NCI-H2107 treated with DMSO at 0.1 percent for 48 hours (cell line): Measurements from ENCODE around the gene HMX3.

Experiments used
- DNase-seq: peaks from one replicate; lab custom pipeline; 2025; ENCODE audit not compliant: unreplicated experiment; lab: John Stamatoyannopoulos, UW

Gene HMX3

GRCh38 chr10:123135415-123136141 lies at the start of gene HMX3:
HMX3 (plus strand) TSS chr10:123135970; CDS start chr10:123136051, 81 bp downstream.
- no peak for DNase-seq

- DNase-seq, result no peak
These were observed 49.5 kb upstream of the HMX3 start for GRCh38 chr10:123086281-123086680.

- DNase-seq, result no peak
These were observed 48.4 kb upstream of the HMX3 start for GRCh38 chr10:123087348-123087747.

DNA sequence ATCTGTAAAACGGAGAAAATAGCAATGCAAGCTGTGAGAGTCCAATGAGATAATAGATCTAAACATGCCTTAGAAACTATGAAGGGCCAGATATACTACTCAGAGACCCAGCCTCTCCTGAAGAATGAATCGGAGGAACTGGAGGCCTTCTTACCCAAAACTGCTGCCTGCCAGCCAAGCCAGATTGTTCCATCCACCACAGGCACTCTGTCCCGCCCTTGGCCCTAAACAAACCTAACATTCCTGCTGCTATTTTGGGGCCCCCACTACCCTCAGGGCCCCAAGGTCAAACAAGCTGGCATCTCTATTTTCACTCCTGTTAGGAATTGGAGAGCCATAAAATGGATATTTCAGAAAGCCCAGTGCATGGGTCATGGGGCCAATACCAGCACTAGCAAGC lies 48.0 kb upstream of the HMX3 start:
- no peak for DNase-seq

DNA sequence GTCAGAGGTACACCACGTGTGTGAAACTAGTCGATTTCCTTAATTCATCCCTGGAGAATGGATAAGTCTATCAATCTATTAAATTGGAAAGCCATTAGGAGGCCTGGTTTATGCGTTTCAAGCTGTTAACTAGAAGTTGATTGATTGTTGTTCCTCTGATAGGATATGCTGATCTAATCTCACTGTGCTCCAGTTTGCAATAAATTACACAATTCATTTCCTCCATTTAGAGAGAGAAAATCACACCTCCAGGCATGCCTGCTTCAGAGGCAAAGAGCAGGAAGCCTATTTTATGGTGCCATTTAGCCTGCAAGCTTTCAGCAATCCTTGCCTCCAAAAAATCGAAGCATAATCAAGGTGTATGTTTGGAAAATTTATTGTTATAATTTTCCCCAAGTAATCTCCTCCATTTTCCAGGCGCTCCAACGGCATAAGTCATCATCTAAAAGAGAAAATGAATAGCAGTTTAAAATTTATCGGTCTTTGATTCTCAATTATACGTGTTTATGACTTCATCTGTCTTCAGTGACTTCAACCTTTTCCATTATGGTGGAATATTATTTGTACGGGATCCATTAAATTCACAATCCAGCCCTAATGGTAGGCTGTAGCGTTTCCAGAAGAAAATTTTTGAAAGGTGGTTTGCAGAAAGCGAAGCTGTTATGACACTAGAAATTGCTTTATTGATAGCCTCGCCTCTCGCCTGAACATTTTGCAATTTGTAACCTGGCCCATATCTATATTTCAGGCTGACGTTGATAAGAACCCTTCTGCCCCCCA lies 42.9 kb upstream of the HMX3 start:
- no peak for DNase-seq

DNA sequence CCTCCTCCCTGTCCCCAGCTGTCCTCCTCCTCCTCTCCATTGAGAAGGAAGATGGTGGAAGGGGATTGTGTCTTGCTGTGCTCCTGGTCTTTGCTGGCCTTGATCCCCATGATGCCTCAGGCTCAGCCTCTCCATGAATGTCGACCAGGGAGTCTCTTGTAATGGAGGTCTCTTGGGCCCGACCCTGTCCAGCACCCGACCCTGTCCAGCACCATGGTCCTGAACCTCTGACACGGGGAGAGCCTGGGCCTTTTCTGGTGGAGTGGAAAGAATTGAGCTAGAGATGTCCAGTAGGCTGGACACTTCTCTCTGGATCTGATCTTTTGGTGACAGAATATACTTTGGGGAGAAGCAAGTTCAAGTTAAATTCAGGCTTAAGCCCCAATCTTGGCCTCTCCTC lies 42.3 kb upstream of the HMX3 start:
- no peak for DNase-seq

GRCh38 chr10:123096452-123096851 lies 39.3 kb upstream of the HMX3 start:
- no peak for DNase-seq

DNA sequence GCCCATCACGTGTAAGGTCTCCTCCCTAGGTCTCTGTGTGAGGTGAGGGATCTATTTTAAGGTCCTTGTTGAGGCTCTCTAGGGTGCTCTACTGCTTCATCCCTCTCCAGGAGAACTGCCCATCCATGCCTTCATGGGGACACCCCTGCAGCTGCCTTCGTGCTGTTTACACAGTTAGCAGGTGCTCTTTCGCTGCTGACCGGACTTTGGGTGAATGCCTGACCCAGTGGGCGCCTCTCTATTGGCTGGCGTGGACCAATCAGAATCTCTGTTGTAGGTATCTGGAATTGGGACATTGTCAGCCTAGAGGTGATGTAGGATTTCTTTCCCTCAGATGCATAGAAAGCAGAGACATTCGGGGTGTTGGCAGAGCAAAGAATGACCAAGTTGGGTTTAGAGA lies 38.7 kb upstream of the HMX3 start:
- DNase-seq, result no peak

GRCh38 chr10:123100030-123100762 lies 35.6 kb upstream of the HMX3 start:
- DNase-seq, result no peak

GRCh38 chr10:123101872-123102271 lies 33.9 kb upstream of the HMX3 start:
- no peak for DNase-seq

- DNase-seq, result no peak
These were observed 33.1 kb upstream of the HMX3 start for GRCh38 chr10:123102673-123103072.

DNA sequence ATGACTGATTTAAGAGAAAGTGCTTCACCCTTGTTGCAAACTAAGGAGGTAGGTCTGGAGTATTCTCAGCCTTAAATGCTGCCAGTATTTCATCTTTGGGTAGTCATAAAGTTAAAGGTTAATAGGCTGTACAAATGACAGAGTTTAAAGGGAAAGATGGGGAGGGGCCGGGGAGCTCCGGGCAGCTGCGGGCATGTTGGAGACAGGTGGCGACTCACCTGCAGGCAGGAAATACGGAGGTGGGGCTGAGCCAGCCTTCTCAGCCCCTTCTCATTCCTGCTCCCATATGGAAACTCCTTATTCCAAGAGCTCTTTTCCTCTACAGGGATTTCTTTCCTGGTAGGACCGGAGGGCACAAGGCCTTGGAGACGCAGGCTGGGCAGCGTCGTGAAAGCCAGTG lies 31.8 kb upstream of the HMX3 start:
- DNase-seq, result no peak

DNA sequence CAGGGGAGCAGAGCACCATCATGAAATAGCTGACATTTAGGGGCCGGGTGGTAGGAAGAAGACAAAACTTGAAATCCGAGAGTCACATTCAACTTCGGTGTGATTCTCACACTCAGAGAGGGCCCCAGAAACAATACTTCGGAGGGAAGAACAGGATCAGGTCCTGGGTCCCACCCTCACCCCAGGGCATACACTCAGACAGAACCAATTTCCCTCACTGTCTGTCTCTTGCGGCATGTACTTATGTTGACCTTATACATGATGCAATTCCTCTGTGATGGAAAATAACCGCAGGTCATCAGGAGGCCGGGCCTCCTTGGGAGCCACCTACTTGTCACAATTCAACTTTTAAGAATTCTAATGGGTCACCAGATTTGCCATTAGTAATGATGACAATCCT lies 26.3 kb upstream of the HMX3 start:
- DNase-seq, result no peak

- no peak for DNase-seq
These were observed 17.9 kb upstream of the HMX3 start for GRCh38 chr10:123117644-123118417.

GRCh38 chr10:123119081-123119480 lies 16.7 kb upstream of the HMX3 start:
- no peak for DNase-seq

DNA sequence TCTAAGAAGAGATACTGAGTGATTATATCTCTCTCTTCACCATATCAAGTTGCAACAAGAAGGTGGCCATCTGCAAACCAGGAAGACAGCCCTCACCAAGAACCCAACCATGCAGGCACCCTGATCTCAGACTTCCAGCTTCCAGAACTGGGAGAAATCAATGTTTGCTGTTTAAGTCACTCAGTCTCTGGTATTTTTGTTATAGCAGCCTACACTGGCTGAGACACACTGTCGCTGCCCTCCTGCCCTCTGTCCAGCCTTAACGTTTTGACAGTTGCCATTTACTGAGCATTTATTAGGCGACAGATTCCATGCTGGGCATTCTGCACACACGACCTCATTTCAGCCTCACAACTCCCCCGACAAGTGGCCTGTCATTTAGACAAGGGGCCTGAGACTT lies 9.5 kb upstream of the HMX3 start:
- DNase-seq, result no peak

DNA sequence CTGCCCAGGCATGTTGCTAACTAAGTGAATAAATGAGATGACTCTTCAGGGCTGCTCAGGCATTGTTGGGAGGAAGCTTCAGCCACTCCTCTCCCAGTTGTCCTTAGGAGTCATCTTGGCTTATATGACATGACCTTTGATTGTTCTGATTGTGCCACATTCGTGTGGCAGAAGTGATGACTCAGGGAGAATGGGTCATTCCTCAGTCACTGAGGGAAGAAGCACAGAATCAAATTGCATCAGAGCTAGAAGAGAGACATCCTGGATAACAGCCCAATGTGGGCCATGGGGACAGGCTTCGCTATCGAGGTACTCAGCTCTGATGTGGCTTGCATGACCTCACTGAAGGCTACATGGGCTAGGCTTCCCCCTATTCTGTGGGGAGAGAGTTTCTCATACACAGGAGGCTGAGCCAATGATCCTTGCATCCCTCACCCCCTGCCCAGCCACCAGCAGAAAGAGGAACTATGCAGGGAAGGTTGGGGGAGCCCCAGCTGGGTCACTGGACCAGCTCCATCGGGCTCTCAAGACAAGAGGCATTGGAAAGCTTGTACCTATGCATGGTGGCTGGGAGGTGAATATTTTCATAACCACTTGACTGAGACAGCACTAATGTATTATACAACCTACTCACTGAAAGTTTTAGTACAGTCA lies 6.0 kb upstream of the HMX3 start:
- no peak for DNase-seq

GRCh38 chr10:123132576-123133477 lies 2.9 kb upstream of the HMX3 start:
- DNase-seq, result no peak

GRCh38 chr10:123133541-123134342 lies 2.0 kb upstream of the HMX3 start:
- no peak for DNase-seq
